H9 (cell line): ENCODE measurements around the gene STRIP1. TPM values are rescaled to one million over a fixed set of nuclear protein-coding genes. Genes with fewer than 3 reads are reported as not detected.

Source experiments
- DNase-seq: peaks from one replicate; pipeline ENCODE4 v3.0.0-alpha.2; 2017
- H2AFZ ChIP-seq: one replicate; pipeline ENCODE4 v1.6.1; 2013; ENCODE audit warnings: mild to moderate bottlenecking, low read length, control low read depth, moderate library complexity
- H2AK5ac ChIP-seq: 2 replicates; pipeline ENCODE4 v1.6.1; 2013; ENCODE audit warnings: low read length, control low read depth, mixed read lengths; ENCODE audit not compliant: insufficient read length
- H2BK120ac ChIP-seq: one replicate; pipeline ENCODE4 v1.6.1; 2013; ENCODE audit warnings: low read depth, mild to moderate bottlenecking, low read length, control low read depth, inconsistent platforms; ENCODE audit not compliant: poor library complexity, severe bottlenecking
- H2BK12ac ChIP-seq: 2 replicates; pipeline ENCODE4 v1.6.1; 2013; ENCODE audit warnings: low read length, control low read depth, mixed read lengths, low read depth; ENCODE audit not compliant: insufficient read length
- H2BK15ac ChIP-seq: 2 replicates; pipeline ENCODE4 v1.6.1; 2013; ENCODE audit warnings: low read depth, low read length, control low read depth
- H2BK20ac ChIP-seq: one replicate; pipeline ENCODE4 v1.6.1; 2013; ENCODE audit warnings: low read depth, mild to moderate bottlenecking, low read length, control low read depth, inconsistent platforms; ENCODE audit not compliant: poor library complexity, severe bottlenecking
- H2BK5ac ChIP-seq: 2 replicates; pipeline ENCODE4 v1.6.1; 2013; ENCODE audit warnings: low read length, control low read depth, mixed read lengths; ENCODE audit not compliant: insufficient read length
- H3K14ac ChIP-seq: 2 replicates; pipeline ENCODE4 v1.6.1; 2013; ENCODE audit warnings: low read length, control low read depth; ENCODE audit not compliant: insufficient read depth
- H3K18ac ChIP-seq: 2 replicates; pipeline ENCODE4 v1.6.1; 2013; ENCODE audit warnings: low read depth, mild to moderate bottlenecking, mixed read lengths, low read length, control low read depth; ENCODE audit not compliant: insufficient read length
- H3K23ac ChIP-seq: 2 replicates; pipeline ENCODE4 v1.6.1; 2013; ENCODE audit warnings: low read length, control low read depth, mixed read lengths, low read depth; ENCODE audit not compliant: insufficient read length
- H3K23me2 ChIP-seq: 2 replicates; pipeline ENCODE4 v1.6.1; 2013; ENCODE audit warnings: low read depth, mild to moderate bottlenecking, mixed read lengths, low read length, control low read depth; ENCODE audit not compliant: insufficient read length, poor library complexity, severe bottlenecking
- H3K27ac ChIP-seq: 2 replicates; pipeline ENCODE4 v1.5.1; 2013; ENCODE audit warnings: low read length, control low read depth, mixed read lengths, low read depth; ENCODE audit not compliant: insufficient read length
- H3K27me3 ChIP-seq: 2 replicates; pipeline ENCODE4 v1.6.1; 2013; ENCODE audit warnings: low read length, control low read depth, inconsistent platforms; ENCODE audit not compliant: insufficient read depth
- H3K4ac ChIP-seq: 2 replicates; pipeline ENCODE4 v1.6.1; 2013; ENCODE audit warnings: low read depth, mild to moderate bottlenecking, control low read depth, inconsistent platforms, low read length, moderate library complexity
- H3K4me1 ChIP-seq: 2 replicates; pipeline ENCODE4 v1.6.1; 2013; ENCODE audit warnings: low read length, control low read depth, inconsistent platforms; ENCODE audit not compliant: insufficient read depth
- H3K4me2 ChIP-seq: 2 replicates; pipeline ENCODE4 v1.6.1; 2013; ENCODE audit warnings: low read length, control low read depth, mixed read lengths; ENCODE audit not compliant: insufficient read length, insufficient read depth
- H3K56ac ChIP-seq: 2 replicates; pipeline ENCODE4 v1.6.1; 2013; ENCODE audit warnings: low read depth, mild to moderate bottlenecking, mixed read lengths, low read length, control low read depth; ENCODE audit not compliant: insufficient read length
- H3K79me1 ChIP-seq: 2 replicates; pipeline ENCODE4 v1.6.1; 2013; ENCODE audit warnings: low read depth, mild to moderate bottlenecking, moderate library complexity, low read length, control low read depth, inconsistent platforms; ENCODE audit not compliant: insufficient read depth, poor library complexity, severe bottlenecking
- H3K79me2 ChIP-seq: 2 replicates; pipeline ENCODE4 v1.6.1; 2013; ENCODE audit warnings: low read length, control low read depth, inconsistent platforms; ENCODE audit not compliant: insufficient read depth
- H3K9ac ChIP-seq: 2 replicates; pipeline ENCODE4 v1.6.1; 2013; ENCODE audit warnings: low read length, control low read depth, mixed read lengths; ENCODE audit not compliant: insufficient read length; ENCODE audit errors: extremely low read depth
- H3K9me3 ChIP-seq: one replicate; pipeline ENCODE4 v1.6.1; 2013; ENCODE audit warnings: low read depth, low read length, inconsistent platforms; ENCODE audit not compliant: control insufficient read depth
- H3T11ph ChIP-seq: one replicate; pipeline ENCODE4 v1.6.1; 2013; ENCODE audit warnings: mild to moderate bottlenecking, low read length, control low read depth, inconsistent platforms
- H4K20me1 ChIP-seq: one replicate; pipeline ENCODE4 v1.6.1; 2013; ENCODE audit not compliant: control insufficient read depth, insufficient read length, insufficient read depth
- H4K5ac ChIP-seq: 2 replicates; pipeline ENCODE4 v1.6.1; 2013; ENCODE audit warnings: low read depth, mild to moderate bottlenecking, mixed read lengths, low read length, control low read depth; ENCODE audit not compliant: insufficient read length
- H4K8ac ChIP-seq: replicated peaks from 2 replicates; pipeline ENCODE4 v1.6.1; 2013; ENCODE audit warnings: low read length, control low read depth, mixed read lengths, low read depth; ENCODE audit not compliant: insufficient read length
- H4K91ac ChIP-seq: 2 replicates; pipeline ENCODE4 v1.6.1; 2013; ENCODE audit warnings: low read depth, mild to moderate bottlenecking, moderate library complexity, mixed read lengths, low read length, control low read depth; ENCODE audit not compliant: insufficient read length
- H3K27ac Mint-ChIP-seq, 3 experiments: 2 replicates in 2 of 3; 3 replicates in 1 of 3; pipeline ENCODE4 v1.8.0; 2020 to 2021; ENCODE audit warnings: mixed read lengths in 3 of 3, mild to moderate bottlenecking in 1 of 3, moderate library complexity in 1 of 3
- H3K27me3 Mint-ChIP-seq: 2 replicates; pipeline ENCODE4 v1.8.0; 2021; ENCODE audit warnings: low read depth, mild to moderate bottlenecking, moderate library complexity, mixed read lengths
- H3K36me3 Mint-ChIP-seq, 3 experiments: 2 replicates in 2 of 3; 3 replicates in 1 of 3; pipeline ENCODE4 v1.8.0; 2020 to 2021; ENCODE audit warnings: low read depth in 3 of 3, mixed read lengths in 3 of 3; ENCODE audit not compliant: insufficient read depth in 1 of 3
- H3K4me1 Mint-ChIP-seq, 2 experiments: 2 replicates each; pipeline ENCODE4 v1.8.0; 2020; ENCODE audit warnings: mixed read lengths in 2 of 2
- H3K4me3 Mint-ChIP-seq, 2 experiments: 2 replicates in 1 of 2; 3 replicates in 1 of 2; pipeline ENCODE4 v1.8.0; 2020 to 2021; ENCODE audit warnings: mild to moderate bottlenecking in 2 of 2, mixed read lengths in 2 of 2, moderate library complexity in 1 of 2
- H3K9me3 Mint-ChIP-seq, 2 experiments: 2 replicates in 1 of 2; 3 replicates in 1 of 2; pipeline ENCODE4 v1.8.0; 2020; ENCODE audit warnings: mild to moderate bottlenecking in 2 of 2, mixed read lengths in 2 of 2, moderate library complexity in 1 of 2
- CTCF ChIP-seq: fragments of 200-600 bp; sonication (generic); conservative IDR thresholded peaks from 3 replicates; pipeline ENCODE4 v1.8.0; 2021; ENCODE audit warnings: antibody characterized with exemption, mild to moderate bottlenecking
- WGBS: extraction: QIAGEN DNeasy Blood & Tissue Kit; methylation state at CpG from one replicate; pipeline ENCODE4 v1.1.7; 2013; ENCODE audit warnings: missing lambda C conversion rate, low lambda C conversion rate, mixed read lengths; ENCODE audit not compliant: insufficient read length; ENCODE audit errors: extremely low coverage; 5-methylcytosine and 5-hydroxymethylcytosine counted together
- total RNA-seq: library from RNA; stranded (reverse); gene quantifications from 2 replicates; pipeline ENCODE4 v1.2.1, GENCODE V29; 2021

Gene STRIP1
- total RNA-seq, 1 experiment from 2014 or later, result 43.6 TPM

- no peak overlapping the region for H4K91ac ChIP-seq
- no peaks in the 10 kb centered on the region for H3K27me3 ChIP-seq
- no peak overlapping the region for H3K14ac ChIP-seq
- H3K4me1 ChIP-seq, result no peaks in the 10 kb centered on the region
- Mint-ChIP-seq H3K27me3 (peaks cover 1% of the 10 kb centered on the region), H3K4me1 (no peaks in the 10 kb centered on the region), H3K27ac (0 out of 7 replicates have a peak overlapping the region, but pooled peaks of 1 of the 3 experiments have one; percentile 46), H3K9me3 (no peaks in the 10 kb centered on the region), H3K4me3 (no peak overlapping the region), H3K36me3 (peaks cover 34 to 66% (median 65%) of the 10 kb centered on the region in 3 experiments)
- no peak overlapping the region for H3K18ac ChIP-seq
- WGBS, result no CpG with 5 or more reads among the region's 1 CpG
- TF ChIP-seq CTCF, result no peak
- H2AFZ ChIP-seq, result no peak overlapping the region
- H2BK5ac ChIP-seq, result no peak overlapping the region
- H3K79me1 ChIP-seq, result no peaks in the 10 kb centered on the region
- no peak overlapping the region for H3K4ac ChIP-seq
- H2BK15ac ChIP-seq, result no peak overlapping the region
- H3K9ac ChIP-seq, result no peak overlapping the region
- H3K23ac ChIP-seq, result no peak overlapping the region
- H3K27ac ChIP-seq, result no peak overlapping the region
- H2AK5ac ChIP-seq, result no peak overlapping the region
- no peak overlapping the region for H2BK12ac ChIP-seq
- no peaks in the 10 kb centered on the region for H3K9me3 ChIP-seq
- H4K8ac ChIP-seq, result no peak overlapping the region
- no peak overlapping the region for H4K5ac ChIP-seq
- no peak overlapping the region for H2BK20ac ChIP-seq
- no peaks in the 10 kb centered on the region for H3K23me2 ChIP-seq
- no peaks in the 10 kb centered on the region for H4K20me1 ChIP-seq
- H3K56ac ChIP-seq, result no peak overlapping the region
- DNase-seq, result no peak
- H3T11ph ChIP-seq, result no peak overlapping the region
- H3K4me2 ChIP-seq, result no peak overlapping the region
- H2BK120ac ChIP-seq, result no peak overlapping the region
- no peaks in the 10 kb centered on the region for H3K79me2 ChIP-seq
Measured at GRCh38 chr1:110058591-110058990, 24.2 kb downstream of the STRIP1 start.
